ENCODE data around the gene SLC47A2.

The SLC47A2 gene

DNA sequence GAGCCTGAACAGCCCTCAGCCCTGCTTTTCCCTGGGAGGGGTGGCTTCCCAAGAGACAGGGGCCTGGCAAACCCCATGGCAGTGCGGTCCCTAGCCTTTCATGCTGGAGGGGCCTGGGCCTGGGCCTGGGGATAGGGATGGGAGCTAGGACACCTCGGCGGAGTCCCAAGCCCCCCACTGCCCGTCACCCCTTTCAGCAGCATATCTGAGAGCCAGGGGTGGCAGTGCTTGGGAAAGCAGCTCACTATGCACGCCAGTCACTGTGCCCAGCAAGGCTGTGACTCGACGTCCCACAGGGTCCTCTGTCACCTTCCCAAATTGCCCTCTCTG, 612 bp upstream of the SLC47A2 start:
- no peak overlapping the region for H3K4me3 ChIP-seq (replicated peaks; ENCODE audit: low read depth, low read length)
- TF ChIP-seq, protein P1, sequence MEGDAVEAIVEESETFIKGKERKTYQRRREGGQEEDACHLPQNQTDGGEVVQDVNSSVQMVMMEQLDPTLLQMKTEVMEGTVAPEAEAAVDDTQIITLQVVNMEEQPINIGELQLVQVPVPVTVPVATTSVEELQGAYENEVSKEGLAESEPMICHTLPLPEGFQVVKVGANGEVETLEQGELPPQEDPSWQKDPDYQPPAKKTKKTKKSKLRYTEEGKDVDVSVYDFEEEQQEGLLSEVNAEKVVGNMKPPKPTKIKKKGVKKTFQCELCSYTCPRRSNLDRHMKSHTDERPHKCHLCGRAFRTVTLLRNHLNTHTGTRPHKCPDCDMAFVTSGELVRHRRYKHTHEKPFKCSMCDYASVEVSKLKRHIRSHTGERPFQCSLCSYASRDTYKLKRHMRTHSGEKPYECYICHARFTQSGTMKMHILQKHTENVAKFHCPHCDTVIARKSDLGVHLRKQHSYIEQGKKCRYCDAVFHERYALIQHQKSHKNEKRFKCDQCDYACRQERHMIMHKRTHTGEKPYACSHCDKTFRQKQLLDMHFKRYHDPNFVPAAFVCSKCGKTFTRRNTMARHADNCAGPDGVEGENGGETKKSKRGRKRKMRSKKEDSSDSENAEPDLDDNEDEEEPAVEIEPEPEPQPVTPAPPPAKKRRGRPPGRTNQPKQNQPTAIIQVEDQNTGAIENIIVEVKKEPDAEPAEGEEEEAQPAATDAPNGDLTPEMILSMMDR (IDR thresholded peaks at IDR 0.05; ENCODE audit: low read depth, low read length, missing control alignments): no peak
- DNase-seq (ENCODE audit: extremely low read depth, low read depth): no peak

DNA sequence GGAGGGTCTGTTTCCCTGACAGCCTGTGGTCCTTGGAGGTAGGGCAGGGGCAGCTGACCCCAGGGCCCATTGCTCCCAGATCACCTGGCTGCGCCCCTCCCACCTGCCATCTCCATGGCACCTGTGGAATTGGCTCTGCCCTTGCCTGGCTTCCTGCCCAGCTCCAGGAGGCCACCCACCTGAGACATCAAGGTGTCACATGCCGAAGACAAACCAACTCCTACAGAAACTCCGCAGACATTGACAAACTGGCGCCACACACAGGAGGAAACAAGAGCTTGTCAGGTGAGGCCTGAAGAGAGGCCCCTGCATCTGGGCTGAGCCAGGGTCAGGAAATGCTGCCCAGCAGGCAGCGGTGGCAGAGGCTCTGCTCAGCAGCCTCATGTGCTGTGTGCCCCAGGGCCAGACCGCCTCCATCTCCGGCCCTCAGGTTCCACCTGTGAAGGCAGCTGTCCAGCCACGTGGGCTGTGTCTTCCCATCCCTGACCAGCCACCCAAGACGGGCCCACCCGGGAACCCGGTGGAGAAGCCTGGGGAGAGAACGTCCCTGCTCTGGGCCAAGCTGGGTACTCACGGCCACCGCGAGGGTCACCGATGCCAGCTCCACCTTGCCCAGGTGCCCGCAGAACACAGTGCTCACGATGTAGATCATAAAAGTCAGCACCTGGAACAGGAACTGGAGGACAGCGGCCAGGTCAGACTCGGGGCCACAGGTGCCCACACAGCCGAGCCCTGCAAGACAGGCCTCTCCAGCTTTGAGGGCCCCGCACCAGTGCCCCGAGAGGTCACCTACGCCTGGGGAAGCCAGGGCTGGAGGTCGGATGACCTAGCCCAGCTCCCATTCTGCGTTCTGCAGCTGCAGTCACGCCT, 1.6 kb downstream of the SLC47A2 start:
- DNase-seq (ENCODE audit: extremely low read depth, low read depth): no peak
- H3K4me3 ChIP-seq (replicated peaks; ENCODE audit: low read depth, low read length): no peak overlapping the region
- TF ChIP-seq, protein P1 (IDR thresholded peaks at IDR 0.05; ENCODE audit: low read depth, low read length, missing control alignments): no peak

DNA sequence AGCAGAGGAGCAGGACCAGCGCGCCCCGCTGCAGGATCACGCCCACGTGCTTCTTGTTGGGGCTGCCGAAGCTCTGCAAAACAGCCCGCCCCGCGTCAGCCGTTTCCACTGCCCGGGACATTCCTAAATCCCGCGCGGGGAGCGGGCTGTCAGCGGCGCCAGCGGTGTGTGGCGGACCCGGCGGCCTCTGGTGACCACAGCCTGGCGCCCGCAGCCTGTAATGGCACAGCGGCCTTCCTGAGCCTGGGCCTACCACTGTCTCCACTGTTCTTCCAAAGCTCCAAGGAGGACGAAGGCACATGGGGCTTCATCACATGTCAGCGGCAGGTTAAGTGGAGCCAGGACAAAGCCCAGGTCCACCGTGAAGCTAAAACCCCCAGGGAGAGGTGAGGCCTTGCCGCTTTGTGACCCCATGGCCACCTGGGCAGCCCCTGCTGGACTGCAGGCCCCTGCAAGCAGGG, 2.5 kb downstream of the SLC47A2 start:
- H3K4me3 ChIP-seq (replicated peaks; ENCODE audit: low read depth, low read length): no peak overlapping the region
- no peak for DNase-seq (ENCODE audit: extremely low read depth, low read depth)
- TF ChIP-seq, protein P1 (IDR thresholded peaks at IDR 0.05; ENCODE audit: low read depth, low read length, missing control alignments): no peak

DNA sequence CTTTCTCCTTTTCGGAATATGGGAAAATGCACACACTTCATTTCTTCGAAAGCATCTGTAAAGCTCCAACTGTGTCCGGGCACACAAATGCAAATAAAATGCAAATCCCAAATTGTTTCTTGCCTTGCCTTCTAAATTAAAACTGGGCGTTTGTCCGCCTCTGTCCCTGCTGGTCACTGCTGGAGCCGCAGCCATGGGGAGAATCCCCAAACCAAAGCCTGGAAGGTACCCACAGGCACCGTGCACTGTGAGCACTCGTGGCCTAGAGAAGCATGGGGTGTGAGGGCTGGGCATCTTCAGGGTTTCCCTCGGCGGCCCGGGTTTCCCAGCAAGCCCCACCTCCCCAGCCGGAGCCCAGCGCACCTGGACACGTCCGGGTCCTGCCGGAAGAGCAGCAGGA, 2.9 kb downstream of the SLC47A2 start:
- H3K4me3 ChIP-seq (replicated peaks; ENCODE audit: low read depth, low read length): no peak overlapping the region
- DNase-seq (ENCODE audit: extremely low read depth, low read depth): no peak
- TF ChIP-seq, protein P1 (IDR thresholded peaks at IDR 0.05; ENCODE audit: low read depth, low read length, missing control alignments): peak; percentile 8

DNA sequence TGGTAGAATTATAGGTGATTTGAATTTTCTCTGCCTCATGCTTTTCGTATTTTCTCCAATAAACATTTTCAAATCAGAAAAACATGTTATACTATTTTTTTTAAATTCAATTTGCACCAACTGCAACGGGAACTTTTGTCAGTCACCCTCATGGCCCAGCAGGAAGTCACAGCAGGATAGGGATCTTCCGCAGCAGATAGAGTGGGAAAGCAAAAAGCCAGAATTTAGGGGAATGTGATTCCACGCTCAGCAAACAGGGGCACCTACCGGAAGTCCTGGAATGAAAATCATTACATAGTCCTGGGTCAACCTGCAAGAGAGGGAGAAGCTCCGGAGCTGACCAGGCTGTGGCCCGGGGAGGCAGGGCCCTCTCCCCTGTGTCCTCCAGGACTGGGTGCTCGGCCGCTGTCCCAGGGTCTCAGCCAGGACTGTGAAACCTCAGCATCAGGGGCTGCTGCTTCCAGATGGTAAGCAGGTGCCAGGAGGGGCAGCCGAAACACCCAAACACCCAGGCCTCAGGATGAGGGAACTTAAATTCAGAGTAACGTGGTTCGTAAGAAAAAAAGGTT, 3.9 kb downstream of the SLC47A2 start:
- TF ChIP-seq, protein P1 (IDR thresholded peaks at IDR 0.05; ENCODE audit: low read depth, low read length, missing control alignments): no peak
- DNase-seq (ENCODE audit: extremely low read depth, low read depth): no peak

DNA sequence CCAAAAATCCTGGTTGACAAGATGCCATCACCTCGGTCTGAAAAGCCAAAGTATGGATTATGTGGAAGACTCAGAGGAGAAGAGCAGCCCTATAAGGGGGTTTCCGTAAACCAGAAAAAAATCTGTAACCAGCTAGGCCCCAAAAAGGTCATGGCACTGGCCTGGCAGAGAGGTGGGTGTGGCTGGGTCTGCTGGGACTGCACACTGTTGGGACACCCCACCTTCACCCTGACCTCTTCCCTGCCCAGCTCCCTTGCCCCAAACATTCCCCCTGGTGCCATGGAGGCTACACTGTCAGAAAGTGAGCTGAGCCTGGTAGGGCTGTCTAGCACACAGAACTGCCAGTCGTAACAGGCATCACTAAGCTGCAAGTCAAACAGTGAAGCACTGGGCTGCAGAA, 6.5 kb downstream of the SLC47A2 start:
- no peak for DNase-seq (ENCODE audit: extremely low read depth, low read depth)
- H3K4me3 ChIP-seq (replicated peaks; ENCODE audit: low read depth, low read length): no peak overlapping the region
- TF ChIP-seq, protein P1 (IDR thresholded peaks at IDR 0.05; ENCODE audit: low read depth, low read length, missing control alignments): no peak

More for the DNA sequence above, 3.9 kb downstream of the SLC47A2 start:
- H3K4me3 ChIP-seq (replicated peaks; ENCODE audit: low read depth, low read length): no peak overlapping the region
